ENCODE data around the gene ZNF697.

ZNF697 gene

GRCh38 chr1:119688810-119689209, 40.7 kb upstream of the ZNF697 start:
- Histone ChIP-seq H3K9ac (ENCODE audit: low read length) (no peak overlapping the region), H3K9me3 (ENCODE audit: insufficient read depth, low read length) (no peaks in the 10 kb centered on the region), H3K4me3 (ENCODE audit: insufficient read depth, low read length, poor library complexity, severe bottlenecking) (no peak overlapping the region), H4K20me1 (ENCODE audit: low read depth, low read length) (no peaks in the 10 kb centered on the region), H3K36me3 (ENCODE audit: low read length) (no peaks in the 10 kb centered on the region), H2AFZ (ENCODE audit: low read depth, low read length, severe bottlenecking) (no peak overlapping the region), H3K9me2 (replicated peaks; ENCODE audit: insufficient read depth, low read length) (no peaks in the 10 kb centered on the region), H3F3A (ENCODE audit: insufficient read depth) (no peaks in the 10 kb centered on the region), H3K27ac (ENCODE audit: low read depth, low read length) (no peak overlapping the region), H3K79me2 (ENCODE audit: insufficient read depth, low read length) (no peaks in the 10 kb centered on the region), H3K4me2 (ENCODE audit: low read depth, low read length, poor library complexity, severe bottlenecking) (no peak overlapping the region), H3K27me3 (ENCODE audit: low read length) (no peaks in the 10 kb centered on the region)
- TF ChIP-seq, protein P1, sequence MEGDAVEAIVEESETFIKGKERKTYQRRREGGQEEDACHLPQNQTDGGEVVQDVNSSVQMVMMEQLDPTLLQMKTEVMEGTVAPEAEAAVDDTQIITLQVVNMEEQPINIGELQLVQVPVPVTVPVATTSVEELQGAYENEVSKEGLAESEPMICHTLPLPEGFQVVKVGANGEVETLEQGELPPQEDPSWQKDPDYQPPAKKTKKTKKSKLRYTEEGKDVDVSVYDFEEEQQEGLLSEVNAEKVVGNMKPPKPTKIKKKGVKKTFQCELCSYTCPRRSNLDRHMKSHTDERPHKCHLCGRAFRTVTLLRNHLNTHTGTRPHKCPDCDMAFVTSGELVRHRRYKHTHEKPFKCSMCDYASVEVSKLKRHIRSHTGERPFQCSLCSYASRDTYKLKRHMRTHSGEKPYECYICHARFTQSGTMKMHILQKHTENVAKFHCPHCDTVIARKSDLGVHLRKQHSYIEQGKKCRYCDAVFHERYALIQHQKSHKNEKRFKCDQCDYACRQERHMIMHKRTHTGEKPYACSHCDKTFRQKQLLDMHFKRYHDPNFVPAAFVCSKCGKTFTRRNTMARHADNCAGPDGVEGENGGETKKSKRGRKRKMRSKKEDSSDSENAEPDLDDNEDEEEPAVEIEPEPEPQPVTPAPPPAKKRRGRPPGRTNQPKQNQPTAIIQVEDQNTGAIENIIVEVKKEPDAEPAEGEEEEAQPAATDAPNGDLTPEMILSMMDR (IDR thresholded peaks at IDR 0.05; ENCODE audit: insufficient read depth, low read length, poor library complexity, severe bottlenecking), result no peak
- TF ChIP-seq EZH2phosphoT487 (conservative IDR thresholded peaks at IDR 0.05; ENCODE audit: low read length), result no peak

GRCh38 chr1:119687434-119688079, 39.5 kb upstream of the ZNF697 start:
- H3F3A ChIP-seq (ENCODE audit: insufficient read depth), result no peaks in the 10 kb centered on the region
- H3K36me3 ChIP-seq (ENCODE audit: low read length), result no peaks in the 10 kb centered on the region
- no peak overlapping the region for H3K4me3 ChIP-seq (ENCODE audit: insufficient read depth, low read length, poor library complexity, severe bottlenecking)
- H3K79me2 ChIP-seq (ENCODE audit: insufficient read depth, low read length), result no peaks in the 10 kb centered on the region
- H3K9me2 ChIP-seq (replicated peaks; ENCODE audit: insufficient read depth, low read length), result no peaks in the 10 kb centered on the region
- no peak overlapping the region for H2AFZ ChIP-seq (ENCODE audit: low read depth, low read length, severe bottlenecking)
- no peak overlapping the region for H3K27ac ChIP-seq (ENCODE audit: low read depth, low read length)
- no peaks in the 10 kb centered on the region for H4K20me1 ChIP-seq (ENCODE audit: low read depth, low read length)
- H3K27me3 ChIP-seq (ENCODE audit: low read length), result no peaks in the 10 kb centered on the region
- H3K9me3 ChIP-seq (ENCODE audit: insufficient read depth, low read length), result no peaks in the 10 kb centered on the region
- no peak for TF ChIP-seq EZH2phosphoT487 (conservative IDR thresholded peaks at IDR 0.05; ENCODE audit: low read length)
- TF ChIP-seq, protein P1 (IDR thresholded peaks at IDR 0.05; ENCODE audit: insufficient read depth, low read length, poor library complexity, severe bottlenecking), result no peak
- H3K4me2 ChIP-seq (ENCODE audit: low read depth, low read length, poor library complexity, severe bottlenecking), result no peak overlapping the region
- H3K9ac ChIP-seq (ENCODE audit: low read length), result no peak overlapping the region

GRCh38 chr1:119686661-119687060, 38.6 kb upstream of the ZNF697 start:
- Histone ChIP-seq H3K79me2 (ENCODE audit: insufficient read depth, low read length) (no peaks in the 10 kb centered on the region), H4K20me1 (ENCODE audit: low read depth, low read length) (no peaks in the 10 kb centered on the region), H2AFZ (ENCODE audit: low read depth, low read length, severe bottlenecking) (no peak overlapping the region), H3K9me2 (replicated peaks; ENCODE audit: insufficient read depth, low read length) (no peaks in the 10 kb centered on the region), H3K9ac (ENCODE audit: low read length) (no peak overlapping the region), H3K4me2 (ENCODE audit: low read depth, low read length, poor library complexity, severe bottlenecking) (no peak overlapping the region), H3K9me3 (ENCODE audit: insufficient read depth, low read length) (no peaks in the 10 kb centered on the region), H3K36me3 (ENCODE audit: low read length) (no peaks in the 10 kb centered on the region), H3F3A (ENCODE audit: insufficient read depth) (no peaks in the 10 kb centered on the region), H3K27ac (ENCODE audit: low read depth, low read length) (no peak overlapping the region), H3K4me3 (ENCODE audit: insufficient read depth, low read length, poor library complexity, severe bottlenecking) (no peak overlapping the region), H3K27me3 (ENCODE audit: low read length) (no peaks in the 10 kb centered on the region)
- TF ChIP-seq, protein P1 (IDR thresholded peaks at IDR 0.05; ENCODE audit: insufficient read depth, low read length, poor library complexity, severe bottlenecking), result no peak
- TF ChIP-seq EZH2phosphoT487 (conservative IDR thresholded peaks at IDR 0.05; ENCODE audit: low read length), result no peak

All from SU-DHL-6 (cell line).